Gastrocnemius medialis (tissue), 4 donors: ENCODE data around the gene ATP5F1D. TPM values are rescaled to one million over a fixed set of nuclear protein-coding genes. Genes with fewer than 3 reads are reported as not detected.

Experiments
- ATAC-seq, 2 donors: fragments of 150-250 bp; one replicate each; pipeline ENCODE4 v1.9.1; 2016
- DNase-seq, 2 donors: peaks; one replicate each; pipeline ENCODE4 v3.0.0-alpha.2; 2019
- H3K27ac ChIP-seq, 4 donors: fragments of 200-600 bp; sonication (generic); 1 replicate in 1 of 4; 2 replicates in 3 of 4; pipeline ENCODE4 v1.5.1; 2016 to 2018; ENCODE audit warnings: mild to moderate bottlenecking in 2 of 4, moderate library complexity in 1 of 4
- H3K27me3 ChIP-seq, 3 donors: fragments of 200-600 bp; sonication (generic) in 2 of 3; 1 replicate in 1 of 3; 2 replicates in 2 of 3; pipeline versions ENCODE4 v1.5.1 to v1.6.0; 2016 to 2019; ENCODE audit warnings: mild to moderate bottlenecking in 1 of 3, moderate library complexity in 1 of 3
- H3K36me3 ChIP-seq, 2 donors: fragments of 200-600 bp; sonication (generic) in 1 of 2; one replicate each; pipeline ENCODE4 v1.5.1; 2017 to 2018
- H3K4me1 ChIP-seq, 2 donors: fragments of 200-600 bp; sonication (generic) in 1 of 2; one replicate each; pipeline ENCODE4 v1.5.1; 2016 to 2017; ENCODE audit warnings: mild to moderate bottlenecking in 2 of 2
- H3K4me3 ChIP-seq, 4 donors: fragments of 200-600 bp; sonication (generic) in 3 of 4; 1 replicate in 1 of 4; 2 replicates in 3 of 4; pipeline ENCODE4 v1.5.1; 2016 to 2019; ENCODE audit warnings: mild to moderate bottlenecking in 2 of 4
- H3K9me3 ChIP-seq, 3 donors: fragments of 200-600 bp; sonication (generic) in 2 of 3; 1 replicate in 1 of 3; 2 replicates in 2 of 3; pipeline ENCODE4 v1.5.1; 2016 to 2019
- POLR2A ChIP-seq, 2 donors: fragments of 450-650 bp; IDR thresholded peaks; one replicate each; pipeline ENCODE4 v1.6.1; 2017; ENCODE audit warnings: antibody characterized with exemption in 2 of 2, mild to moderate bottlenecking in 2 of 2, moderate library complexity in 2 of 2
- in situ Hi-C, 4 donors: fragments of 200-750 bp; cut with MboI; loops; one replicate each; pipeline versions ENCODE4 v1.15.0 to v1.8.0; 2017; ENCODE audit warnings: low sequenced_read_pairs in 4 of 4
- intact Hi-C: fragments of 100-400 bp; cut with DNase I; formaldehyde crosslinking; loops from one replicate; pipeline ENCODE4 v1.15.1; 2023; ENCODE audit warnings: low total_unique reads
- total RNA-seq, 4 donors: library from RNA; depleted of rRNA; stranded (reverse); fragments of >200 nt; gene quantifications; one replicate each; pipeline versions ENCODE4 v1.1.0 to v1.2.3, GENCODE V29; 2016

ATP5F1D gene
- total RNA-seq, 4 donors from 2014 or later: 189 to 442 (median 273) TPM

DNA sequence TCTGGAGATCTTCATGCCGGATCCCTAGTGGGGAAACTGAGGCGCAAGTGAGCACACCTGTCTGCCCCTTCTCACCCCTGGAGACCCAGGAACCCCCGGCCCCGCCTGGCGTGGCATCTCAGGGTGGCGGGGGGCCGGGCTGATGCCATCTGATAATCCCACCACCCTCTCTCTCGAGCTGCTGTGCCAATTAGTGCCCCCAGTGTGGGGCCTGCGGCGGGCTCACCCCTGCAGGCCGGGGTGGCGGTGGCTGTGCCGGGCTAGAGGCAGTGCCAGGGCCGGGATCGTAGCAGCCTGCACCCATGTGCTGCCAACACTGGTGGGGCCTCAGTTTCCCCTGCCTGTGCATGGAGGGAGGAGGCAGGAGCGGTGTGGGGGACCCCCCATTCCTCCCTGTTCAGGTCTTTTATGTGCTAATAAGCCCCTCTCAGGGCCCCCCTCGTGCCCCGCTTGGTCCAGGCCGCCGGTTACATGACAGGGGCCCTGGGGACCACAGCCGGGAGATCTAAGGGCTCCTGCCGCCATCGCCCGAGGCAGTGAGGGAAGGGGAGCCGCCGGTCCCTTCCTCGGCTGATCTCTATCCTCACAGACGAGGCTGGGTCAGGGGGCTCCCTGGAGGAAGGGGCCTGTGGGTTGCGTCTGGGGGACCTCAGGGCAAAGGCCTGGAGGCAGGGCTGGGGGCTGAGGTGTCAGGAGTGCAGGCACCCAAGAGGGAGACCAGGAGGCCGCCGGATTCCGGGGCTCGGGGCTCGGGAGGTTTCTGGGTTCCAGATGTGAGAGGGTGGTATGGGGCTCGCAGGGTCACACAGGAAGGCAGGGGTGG, 52.4 kb downstream of the ATP5F1D start:
- Histone ChIP-seq H3K36me3 (no peaks in the 10 kb centered on the region), H3K4me1 (peaks cover 0 to 7% of the 10 kb centered on the region in 2 donors), H3K27me3 (peaks cover 49 to 65% (median 54%) of the 10 kb centered on the region in 3 donors), H3K27ac (no peak overlapping the region), H3K9me3 (no peaks in the 10 kb centered on the region), H3K4me3 (no peak overlapping the region)
- in situ Hi-C loops (no loop called here), intact Hi-C loops (no loop called here)
- ATAC-seq (no peak), DNase-seq (no peak)
- TF ChIP-seq POLR2A (IDR thresholded peaks at IDR 0.05): no peak

Other genes with a start within 250 kb of the ATP5F1D start
- not detected for gene GRIN3B, start 241.3 kb upstream of the ATP5F1D start, total RNA-seq
- gene TMEM259, start 220.6 kb upstream of the ATP5F1D start, total RNA-seq: 100 to 1,000 TPM in 3 of 4 donors, 10 to 100 TPM in 1; 98.5 to 150 (median 124) TPM
- not detected for gene RNU6-2, start 220.2 kb upstream of the ATP5F1D start, total RNA-seq
- gene CNN2, start 215.1 kb upstream of the ATP5F1D start, total RNA-seq: 10 to 100 TPM in 1 of 4 donors, 1 to 10 TPM in 3; 2.2 to 10.1 (median 4.1) TPM
- gene ABCA7, start 201.6 kb upstream of the ATP5F1D start, total RNA-seq: 10 to 100 TPM in 3 of 4 donors, 1 to 10 TPM in 1; 6.0 to 20.0 (median 15.0) TPM
- gene ARHGAP45, start 174.6 kb upstream of the ATP5F1D start, total RNA-seq: 1 to 10 TPM in 3 of 4 donors, under 1 TPM in 1; 0.83 to 7.6 (median 3.4) TPM
- gene POLR2E, start 146.4 kb upstream of the ATP5F1D start, total RNA-seq: 100 to 1,000 TPM; 118 to 263 (median 228) TPM
- 100 to 1,000 TPM; 616 to 907 (median 819) TPM for gene GPX4, start 137.8 kb upstream of the ATP5F1D start, total RNA-seq
- 10 to 100 TPM; 22.2 to 49.8 (median 30.9) TPM for gene SBNO2, start 67.5 kb upstream of the ATP5F1D start, total RNA-seq
- 100 to 1,000 TPM in 3 of 4 donors, 10 to 100 TPM in 1; 91.5 to 194 (median 149) TPM for gene STK11, start 36.0 kb upstream of the ATP5F1D start, total RNA-seq
- 1 to 10 TPM in 1 of 4 donors, under 1 TPM in 3; 0.10 to 1.3 (median 0.53) TPM for gene CBARP, start 3.7 kb upstream of the ATP5F1D start, total RNA-seq
- gene MIDN, start 6.8 kb downstream of the ATP5F1D start, total RNA-seq: 100 to 1,000 TPM in 2 of 4 donors, 10 to 100 TPM in 2; 34.9 to 117 (median 86.3) TPM
- 100 to 1,000 TPM; 274 to 578 (median 418) TPM for gene CIRBP, start 27.6 kb downstream of the ATP5F1D start, total RNA-seq
- 10 to 100 TPM; 18.7 to 36.7 (median 28.7) TPM for gene FAM174C, start 33.8 kb downstream of the ATP5F1D start, total RNA-seq
- gene EFNA2, start 44.1 kb downstream of the ATP5F1D start, total RNA-seq: not detected
- 100 to 1,000 TPM; 259 to 497 (median 377) TPM for gene NDUFS7, start 142.2 kb downstream of the ATP5F1D start, total RNA-seq
- 100 to 1,000 TPM; 269 to 421 (median 373) TPM for gene GAMT, start 159.8 kb downstream of the ATP5F1D start, total RNA-seq
- 10 to 100 TPM; 53.7 to 74.1 (median 63.4) TPM for gene DAZAP1, start 165.8 kb downstream of the ATP5F1D start, total RNA-seq
- 1,000 to 10,000 TPM; 2,323 to 3,835 (median 2,607) TPM for gene RPS15, start 196.6 kb downstream of the ATP5F1D start, total RNA-seq
- gene APC2, start 208.4 kb downstream of the ATP5F1D start, total RNA-seq: under 1 TPM in 1 of 4 donors, not detected in 3; 0.04 TPM
- 10 to 100 TPM; 18.7 to 25.7 (median 19.9) TPM for gene C19orf25, start 237.5 kb downstream of the ATP5F1D start, total RNA-seq
- gene PCSK4, start 248.6 kb downstream of the ATP5F1D start, total RNA-seq: under 1 TPM; 0.12 to 0.60 (median 0.37) TPM
- 1 to 10 TPM; 1.1 to 2.3 (median 1.5) TPM for gene REEP6, start 249.4 kb downstream of the ATP5F1D start, total RNA-seq